Retina (tissue), 1 donor: ENCODE data around the gene ZNF616.
"Not testable (repeated sequence)": the region's sequence is repeated elsewhere in the genome, so short reads cannot be mapped to it uniquely, and the experiment has no call there.

Source experiments
- DNase-seq: peaks from one replicate; pipeline ENCODE4 v3.0.0-alpha.2; 2016

The ZNF616 gene

DNA sequence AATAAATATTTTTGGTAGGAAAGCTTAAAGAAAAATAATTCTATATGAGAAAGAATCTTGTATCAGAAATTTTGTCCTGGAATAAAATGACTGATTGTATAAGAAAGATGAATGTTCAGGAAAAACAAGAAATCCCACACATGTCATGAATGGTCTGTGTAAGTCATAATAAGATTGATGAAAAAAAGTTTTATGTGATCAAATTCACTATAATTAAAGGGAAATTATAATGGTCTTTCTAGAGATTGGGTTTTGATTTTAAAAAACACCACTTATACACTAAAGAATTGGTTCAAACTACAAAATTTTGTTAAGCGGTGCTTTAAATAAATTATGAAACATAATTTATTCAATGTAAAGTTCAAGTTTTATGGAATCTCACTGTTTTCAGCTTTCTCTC lies 37.0 kb downstream of the ZNF616 start:
- no peak for DNase-seq

DNA sequence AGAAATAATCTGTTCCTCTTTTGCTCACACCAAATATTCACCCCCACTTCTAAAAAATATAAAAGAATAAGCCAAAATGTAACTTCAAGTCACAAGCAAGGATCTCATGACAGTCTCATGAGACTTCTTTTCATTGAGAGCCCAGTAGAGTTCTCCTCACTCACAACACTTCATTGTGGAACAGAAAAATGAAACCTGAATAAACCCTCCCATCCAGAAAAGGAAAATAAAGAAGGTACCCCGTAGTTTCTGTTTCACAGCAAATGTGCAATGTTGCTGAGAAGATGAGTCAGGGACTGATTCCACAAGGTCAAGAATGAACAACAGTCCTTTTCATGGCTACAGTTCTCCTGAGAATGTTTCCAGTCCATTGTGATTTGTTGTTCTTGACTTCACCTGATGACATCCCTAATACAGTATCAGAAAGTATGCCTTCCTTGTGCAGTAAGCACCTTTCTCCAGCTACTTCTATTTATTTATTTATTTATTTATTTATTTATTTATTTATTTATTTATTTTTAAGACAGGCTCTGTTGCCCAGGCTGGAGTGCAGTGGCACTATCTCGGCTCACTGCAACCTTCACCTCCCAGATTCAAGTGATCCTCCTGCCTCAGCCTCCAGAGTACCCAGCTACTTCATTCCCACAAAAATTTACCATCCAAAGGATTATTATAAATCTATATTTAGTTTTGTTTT lies 37.7 kb downstream of the ZNF616 start:
- DNase-seq: no peak

DNA sequence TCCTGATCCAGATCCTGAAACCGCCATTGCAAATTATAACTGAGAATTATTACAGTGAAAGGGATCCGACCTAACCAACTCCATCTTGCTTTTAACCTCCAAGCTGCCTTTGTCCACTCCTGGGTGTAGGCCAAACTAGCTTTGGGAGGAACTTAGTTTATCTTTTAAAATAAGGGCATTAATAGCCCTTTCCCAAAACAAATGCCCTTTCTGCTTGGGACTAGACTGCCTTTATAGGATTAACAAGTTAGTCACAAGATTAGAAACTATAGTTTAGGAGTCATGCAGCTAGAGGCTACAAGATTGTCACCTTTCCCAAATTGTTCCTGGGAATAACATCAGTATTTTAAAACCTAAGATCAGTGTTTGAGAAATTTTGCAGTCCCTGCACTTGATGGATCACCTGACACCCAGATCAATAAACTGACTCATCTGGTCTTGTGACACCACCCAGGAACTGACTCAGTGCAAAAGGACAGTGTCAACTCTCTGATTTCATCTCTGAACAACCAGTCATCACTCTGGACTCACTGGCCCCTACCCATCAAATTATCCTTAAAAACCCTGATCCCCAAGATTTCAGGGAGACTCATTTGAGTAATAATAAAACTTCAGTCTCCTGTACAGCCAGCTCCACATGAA lies 40.1 kb downstream of the ZNF616 start:
- no peak for DNase-seq

DNA sequence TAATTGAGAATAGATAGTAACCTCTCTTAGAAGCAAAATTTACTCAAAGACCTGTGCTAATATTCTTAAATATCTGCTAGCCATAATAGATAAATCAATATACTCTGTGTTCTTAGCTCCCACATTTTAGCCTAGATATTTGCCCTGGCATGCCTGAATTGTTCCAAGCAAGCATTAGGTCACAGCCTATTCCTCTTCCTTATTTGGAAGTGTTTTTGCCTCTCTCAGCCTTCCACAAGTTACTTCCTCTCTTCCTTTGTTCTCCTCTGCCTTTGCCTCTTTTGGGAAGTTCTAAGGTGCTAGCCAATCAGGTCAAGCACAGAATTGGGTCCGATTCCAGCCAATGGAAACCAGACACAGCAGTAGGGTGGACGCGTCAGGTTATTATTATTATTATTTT lies 43.3 kb downstream of the ZNF616 start:
- DNase-seq: not testable (repeated sequence)

DNA sequence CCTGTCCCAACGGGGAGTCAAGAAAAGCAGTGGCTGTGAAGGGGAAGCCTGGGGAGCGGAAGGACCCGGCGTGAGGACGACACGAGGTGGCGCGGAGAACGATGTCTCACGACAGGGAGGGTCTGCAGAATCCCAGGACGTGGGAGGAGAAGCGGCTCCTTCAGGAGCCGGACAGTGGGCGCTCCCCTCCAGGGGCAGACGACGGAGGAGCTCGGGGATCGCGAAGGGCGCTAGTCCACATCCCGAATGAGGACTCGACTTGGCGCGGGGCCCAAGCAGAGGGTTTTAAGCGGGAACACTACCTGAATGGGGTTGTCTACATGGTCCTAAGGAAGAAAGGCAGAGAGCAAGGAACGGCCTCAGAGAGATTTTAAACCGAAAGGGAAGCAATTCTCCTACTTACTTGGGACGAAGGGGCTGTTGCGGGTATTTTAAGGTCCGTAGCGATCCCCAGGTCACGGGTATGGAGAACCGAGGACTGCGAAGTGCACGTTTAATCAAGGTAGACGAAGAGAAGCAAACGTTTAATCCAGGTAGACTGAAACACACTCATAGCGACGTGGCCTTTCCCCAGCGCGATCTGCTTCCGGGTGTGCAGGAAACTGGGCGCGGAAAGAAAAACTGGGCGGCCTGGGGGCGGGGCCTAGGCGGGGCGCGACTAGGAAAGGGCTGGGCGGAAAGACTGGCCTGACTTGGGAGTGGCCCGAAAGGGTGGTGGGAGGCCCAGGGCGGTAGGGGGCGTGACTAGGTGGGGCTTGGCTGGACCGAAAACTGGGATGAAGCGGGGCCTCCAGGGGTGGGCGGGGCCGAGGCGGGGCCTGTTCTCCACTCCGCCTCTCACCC lies 44.3 kb downstream of the ZNF616 start, which contains the start of gene ZNF841:
ZNF841 (minus strand) TSS at position 594 of the 843 bp plus-strand sequence. CDS start 10,964 bp downstream, outside the sequence.
- DNase-seq: peak; percentile 90

DNA sequence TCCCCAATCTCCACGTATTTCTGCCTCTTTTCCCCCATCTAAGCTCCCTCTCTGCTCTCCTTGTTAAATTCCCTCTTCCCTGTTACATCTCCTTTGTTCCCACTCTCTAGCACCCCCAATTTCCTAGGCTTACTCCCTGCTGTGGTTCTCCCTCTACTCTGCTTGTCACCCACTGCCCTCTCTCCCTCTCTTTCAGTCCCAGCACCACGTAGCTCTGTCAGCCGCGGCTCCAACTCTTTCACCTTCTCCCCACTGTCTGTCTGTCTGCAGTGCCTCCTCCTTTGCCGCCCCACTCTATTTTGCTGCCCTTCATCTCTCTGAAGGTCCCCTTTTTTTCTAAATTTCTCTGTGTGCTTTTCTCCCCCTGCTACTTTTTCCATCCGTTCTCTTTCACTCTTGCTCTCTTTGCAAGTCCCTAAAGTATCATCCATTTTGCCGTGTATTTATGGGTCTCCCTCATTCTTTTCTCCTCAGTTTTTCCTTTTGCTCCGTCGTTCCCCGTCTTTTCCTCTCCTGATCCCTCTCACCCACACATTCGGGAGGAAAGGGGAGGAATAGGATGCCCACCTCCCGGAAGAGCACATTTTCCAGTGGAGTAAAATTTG lies 45.1 kb downstream of the ZNF616 start:
- DNase-seq: no peak

DNA sequence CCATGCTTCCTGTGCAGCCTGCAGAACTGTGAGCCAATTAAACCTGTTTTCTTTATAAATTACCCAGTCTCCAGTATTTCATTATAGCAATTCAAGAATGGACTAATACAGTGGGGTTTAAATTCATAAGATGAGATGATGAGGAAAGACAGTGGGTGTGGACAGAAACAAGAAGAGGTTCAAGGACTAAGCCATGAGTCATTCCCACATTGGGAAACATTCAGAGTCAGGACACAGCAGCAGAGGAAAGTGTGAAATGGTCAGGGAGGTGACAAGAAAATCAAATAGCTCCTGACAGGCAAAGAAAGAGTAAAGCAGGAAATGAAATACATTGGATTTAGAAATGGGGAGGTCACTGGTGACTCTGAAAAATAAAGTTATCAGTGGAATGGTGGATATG lies 53.3 kb downstream of the ZNF616 start:
- no peak for DNase-seq

DNA sequence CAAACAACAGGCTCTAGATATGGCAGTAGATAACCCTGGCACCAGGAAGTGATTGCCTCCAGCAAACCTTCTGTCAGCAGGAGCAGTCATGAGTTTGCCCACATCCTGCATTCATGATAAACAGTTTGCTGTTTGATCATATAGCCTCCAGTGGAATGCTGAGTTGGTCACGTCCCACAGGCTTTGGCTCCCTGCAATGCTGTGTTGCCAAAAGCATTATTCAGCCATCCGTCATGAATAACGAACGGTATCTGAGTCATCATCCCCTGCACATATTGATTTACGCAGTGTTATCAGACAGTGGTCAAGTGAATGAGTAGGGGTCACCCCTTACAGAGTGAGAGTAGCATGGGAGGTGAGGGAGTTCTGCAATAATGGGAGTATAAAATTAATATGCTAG lies 69.2 kb downstream of the ZNF616 start:
- DNase-seq: no peak

DNA sequence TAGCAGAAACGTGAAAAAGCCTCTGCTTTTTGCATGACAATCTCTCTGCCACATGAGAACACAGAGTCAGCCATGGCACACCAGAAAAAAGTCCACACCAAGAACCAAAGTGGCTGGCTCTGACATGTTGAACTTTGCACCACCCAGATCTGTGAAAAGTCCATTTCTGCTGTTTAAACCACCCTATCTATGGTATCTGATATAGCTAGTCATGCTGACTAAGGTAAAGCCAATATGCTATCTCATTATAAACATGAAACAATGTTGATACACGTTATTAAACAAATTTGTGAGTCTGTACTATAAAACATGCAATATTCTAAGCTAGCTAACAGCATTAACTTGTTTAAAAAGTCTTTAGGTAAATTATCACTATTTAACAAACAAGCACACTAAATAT lies 70.1 kb downstream of the ZNF616 start:
- DNase-seq: no peak

DNA sequence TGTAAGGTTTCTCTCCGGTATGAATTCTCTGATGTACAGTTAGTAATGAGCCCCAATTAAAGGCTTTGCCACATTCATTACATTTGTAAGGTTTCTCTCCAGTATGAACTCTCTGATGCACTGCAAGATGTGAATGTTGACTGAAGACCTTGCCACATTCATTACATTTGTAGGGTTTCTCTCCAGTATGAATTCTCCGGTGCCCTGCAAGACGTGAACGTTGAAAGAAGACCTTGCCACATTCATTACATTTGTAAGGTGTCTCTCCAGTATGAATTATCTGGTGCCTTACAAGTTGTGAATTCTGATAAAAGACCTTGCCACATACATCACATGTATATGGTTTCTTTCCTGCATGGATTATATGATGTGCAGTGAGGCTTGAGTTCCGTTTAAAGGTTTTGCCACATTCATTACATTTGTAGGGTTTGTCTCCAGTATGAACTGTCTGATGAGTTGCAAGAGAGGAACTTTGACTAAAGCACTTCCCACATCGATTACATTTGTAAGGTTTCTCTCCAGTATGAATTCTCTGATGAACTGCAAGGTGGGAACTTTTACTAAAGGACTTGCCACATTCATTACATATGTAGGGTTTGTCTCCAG lies 73.4 kb downstream of the ZNF616 start:
- DNase-seq: no peak

DNA sequence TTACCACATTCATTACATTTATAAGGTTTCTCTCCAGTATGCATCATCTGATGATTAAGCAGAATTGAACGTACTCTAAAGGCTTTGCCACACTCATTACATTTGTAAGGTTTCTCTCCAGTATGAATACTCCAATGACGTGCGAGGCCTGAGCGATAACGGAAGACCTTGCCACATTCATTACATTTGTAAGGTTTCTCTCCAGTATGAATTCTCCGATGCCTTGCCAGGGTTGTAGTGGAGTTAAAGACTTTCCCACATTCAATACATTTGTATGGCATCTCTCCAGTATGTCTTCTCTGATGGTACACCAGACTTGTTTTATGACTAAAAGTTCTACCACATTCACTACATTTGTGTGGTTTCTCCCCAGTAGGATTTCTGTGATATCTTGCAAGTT lies 74.3 kb downstream of the ZNF616 start:
- DNase-seq: no peak
